Mesothelial cell of epicardium (in vitro differentiated cells): ENCODE data around the gene ARHGAP23. TPM values are rescaled to one million over a fixed set of nuclear protein-coding genes. Genes with fewer than 3 reads are reported as not detected.

Experiments used
- DNase-seq, 2 experiments: peaks; one replicate each; pipeline ENCODE4 v3.0.0; 2021; ENCODE audit warnings: low spot score in 2 of 2; ENCODE audit not compliant: unreplicated experiment in 2 of 2
- H3K27ac Mint-ChIP-seq: 2 replicates; pipeline ENCODE4 v1.8.0; 2021; ENCODE audit warnings: mixed read lengths
- H3K27me3 Mint-ChIP-seq: 2 replicates; pipeline ENCODE4 v1.8.0; 2021; ENCODE audit warnings: low read depth, mixed read lengths
- H3K36me3 Mint-ChIP-seq: 2 replicates; pipeline ENCODE4 v1.8.0; 2021; ENCODE audit warnings: mixed read lengths
- H3K4me1 Mint-ChIP-seq: 2 replicates; pipeline ENCODE4 v1.8.0; 2021; ENCODE audit warnings: mixed read lengths
- H3K4me3 Mint-ChIP-seq: 2 replicates; pipeline ENCODE4 v1.8.0; 2021; ENCODE audit warnings: mild to moderate bottlenecking, moderate library complexity, mixed read lengths
- H3K9me3 Mint-ChIP-seq: 2 replicates; pipeline ENCODE4 v1.8.0; 2021; ENCODE audit warnings: mixed read lengths
- CTCF ChIP-seq: fragments of 200-600 bp; sonication (generic); IDR thresholded peaks from one replicate; pipeline ENCODE4 v1.5.0; 2021; ENCODE audit warnings: antibody characterized with exemption; ENCODE audit not compliant: unreplicated experiment
- total RNA-seq: library from RNA; stranded (reverse); gene quantifications from 3 replicates; pipeline ENCODE4 v1.2.1, GENCODE V29; 2021

Gene ARHGAP23
- total RNA-seq, 1 donor from 2014 or later = 89.1 TPM

- no peak for TF ChIP-seq CTCF
- peaks cover 15% of the 10 kb centered on the region for H3K4me1 Mint-ChIP-seq
- no peak overlapping the region for H3K27ac Mint-ChIP-seq
- DNase-seq = no peak
- peaks cover 19% of the 10 kb centered on the region for H3K36me3 Mint-ChIP-seq
- H3K9me3 Mint-ChIP-seq = no peaks in the 10 kb centered on the region
- H3K27me3 Mint-ChIP-seq = no peaks in the 10 kb centered on the region
- H3K4me3 Mint-ChIP-seq = no peak overlapping the region
These were observed 33.4 kb downstream of the ARHGAP23 start for GRCh38 chr17:38461683-38462082.

GRCh38 chr17:38463451-38463858 is 35.2 kb downstream of the ARHGAP23 start:
- H3K27me3 Mint-ChIP-seq = no peaks in the 10 kb centered on the region
- peaks cover 29% of the 10 kb centered on the region for H3K36me3 Mint-ChIP-seq
- no peaks in the 10 kb centered on the region for H3K9me3 Mint-ChIP-seq
- no peak overlapping the region for H3K4me3 Mint-ChIP-seq
- no peak for DNase-seq
- H3K27ac Mint-ChIP-seq = peak overlapping the region; percentile 16
- no peak for TF ChIP-seq CTCF
- peaks cover 9% of the 10 kb centered on the region for H3K4me1 Mint-ChIP-seq

DNA sequence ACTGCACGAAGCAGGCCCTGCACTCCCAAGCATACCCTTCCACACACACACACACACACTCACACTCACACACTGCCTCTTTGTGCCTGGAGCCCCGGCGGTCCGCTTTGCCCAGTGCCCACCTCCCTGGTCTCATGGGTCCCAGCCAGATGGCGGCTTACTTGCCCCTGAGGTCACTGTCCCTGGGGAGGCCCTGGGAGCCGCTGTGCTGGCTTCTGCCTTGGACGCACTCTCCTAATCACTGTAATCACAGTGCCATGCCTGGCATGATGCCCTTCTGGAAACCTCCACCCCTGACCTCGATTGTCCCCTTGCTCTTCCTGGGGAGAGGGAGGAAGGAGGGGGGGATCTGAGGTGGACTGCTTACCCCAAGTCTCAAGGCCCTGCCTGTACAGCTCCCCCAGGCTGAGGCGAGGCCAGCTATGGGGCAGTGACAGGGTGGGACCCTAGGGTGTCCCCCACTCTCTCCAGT is 36.0 kb downstream of the ARHGAP23 start:
- TF ChIP-seq CTCF = no peak
- no peaks in the 10 kb centered on the region for H3K9me3 Mint-ChIP-seq
- no peak overlapping the region for H3K4me3 Mint-ChIP-seq
- peak overlapping the region; percentile 95 for H3K27ac Mint-ChIP-seq
- no peak for DNase-seq
- H3K27me3 Mint-ChIP-seq = no peaks in the 10 kb centered on the region
- H3K36me3 Mint-ChIP-seq = peaks cover 29% of the 10 kb centered on the region
- H3K4me1 Mint-ChIP-seq = peaks cover 9% of the 10 kb centered on the region

DNA sequence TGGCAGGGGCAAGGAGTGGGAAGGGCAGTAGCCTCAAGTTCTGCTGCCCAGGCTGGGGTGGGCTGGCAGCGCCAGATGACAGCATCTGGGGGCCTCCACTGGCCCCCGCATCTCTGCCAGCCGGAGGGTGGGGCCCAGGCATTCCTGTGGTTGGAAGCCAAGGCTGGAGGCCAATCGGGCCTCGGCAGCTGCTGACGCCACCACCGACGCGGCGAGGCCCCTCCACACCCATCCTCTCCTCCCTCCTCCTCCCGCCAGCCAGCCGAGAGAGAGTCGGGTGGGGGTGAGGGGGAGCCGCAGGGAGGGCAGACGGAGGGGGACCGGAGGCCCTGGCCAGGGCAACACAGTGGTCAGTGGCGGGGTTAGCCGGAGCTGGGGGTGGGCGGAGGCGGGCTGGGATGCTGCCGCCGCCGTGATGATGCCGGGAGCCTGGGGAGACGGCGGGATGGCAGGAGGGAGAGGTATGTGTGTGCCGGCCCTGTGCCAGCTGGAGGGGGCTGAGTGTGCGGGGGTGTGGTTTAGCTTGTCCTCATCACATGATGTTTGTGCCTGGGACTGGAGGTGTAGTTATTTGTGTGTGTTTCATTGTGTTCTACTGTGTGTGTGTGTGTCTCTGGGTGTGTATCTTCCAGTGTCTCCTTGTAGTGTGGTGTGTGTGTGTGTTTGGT is 36.6 kb downstream of the ARHGAP23 start:
- TF ChIP-seq CTCF = no peak

GRCh38 chr17:38465391-38466345 is 37.4 kb downstream of the ARHGAP23 start:
- Mint-ChIP-seq H3K4me1 (peaks cover 7% of the 10 kb centered on the region), H3K9me3 (no peaks in the 10 kb centered on the region), H3K36me3 (peaks cover 26% of the 10 kb centered on the region), H3K27ac (peak overlapping the region; percentile 95), H3K4me3 (peak overlapping the region; percentile 59), H3K27me3 (no peaks in the 10 kb centered on the region)
- TF ChIP-seq CTCF = no peak
- no peak for DNase-seq

More for the DNA sequence above, 36.6 kb downstream of the ARHGAP23 start:
- H3K36me3 Mint-ChIP-seq = peaks cover 29% of the 10 kb centered on the region
- peak overlapping the region; percentile 59 for H3K4me3 Mint-ChIP-seq
- no peaks in the 10 kb centered on the region for H3K9me3 Mint-ChIP-seq
- H3K27ac Mint-ChIP-seq = peak overlapping the region; percentile 95
- H3K4me1 Mint-ChIP-seq = peaks cover 9% of the 10 kb centered on the region
- no peaks in the 10 kb centered on the region for H3K27me3 Mint-ChIP-seq
- DNase-seq = peak in 1 of 2 experiments; percentile 55
